ENCODE results near the gene DOCK9. TPM values are rescaled to one million over a fixed set of nuclear protein-coding genes. Genes with fewer than 3 reads are reported as not detected.

Gene DOCK9
- total RNA-seq, 6 donors from 2014 or later: 155 to 284 (median 170) TPM

GRCh38 chr13:98966019-98966418 is 11.8 kb downstream of the DOCK9 start:
- Histone ChIP-seq H3K4me1 (peaks cover 44 to 62% (median 50%) of the 10 kb centered on the region in 4 donors), H3K4me3 (no peak overlapping the region), H3K36me3 (no peaks in the 10 kb centered on the region), H3K27me3 (no peaks in the 10 kb centered on the region), H3K9me3 (no peaks in the 10 kb centered on the region), H3K27ac (peak overlapping the region in 1 of 4 donors; percentile 5)
- TF ChIP-seq POLR2AphosphoS5 (IDR thresholded peaks at IDR 0.05): no peak
- TF ChIP-seq, protein P1, sequence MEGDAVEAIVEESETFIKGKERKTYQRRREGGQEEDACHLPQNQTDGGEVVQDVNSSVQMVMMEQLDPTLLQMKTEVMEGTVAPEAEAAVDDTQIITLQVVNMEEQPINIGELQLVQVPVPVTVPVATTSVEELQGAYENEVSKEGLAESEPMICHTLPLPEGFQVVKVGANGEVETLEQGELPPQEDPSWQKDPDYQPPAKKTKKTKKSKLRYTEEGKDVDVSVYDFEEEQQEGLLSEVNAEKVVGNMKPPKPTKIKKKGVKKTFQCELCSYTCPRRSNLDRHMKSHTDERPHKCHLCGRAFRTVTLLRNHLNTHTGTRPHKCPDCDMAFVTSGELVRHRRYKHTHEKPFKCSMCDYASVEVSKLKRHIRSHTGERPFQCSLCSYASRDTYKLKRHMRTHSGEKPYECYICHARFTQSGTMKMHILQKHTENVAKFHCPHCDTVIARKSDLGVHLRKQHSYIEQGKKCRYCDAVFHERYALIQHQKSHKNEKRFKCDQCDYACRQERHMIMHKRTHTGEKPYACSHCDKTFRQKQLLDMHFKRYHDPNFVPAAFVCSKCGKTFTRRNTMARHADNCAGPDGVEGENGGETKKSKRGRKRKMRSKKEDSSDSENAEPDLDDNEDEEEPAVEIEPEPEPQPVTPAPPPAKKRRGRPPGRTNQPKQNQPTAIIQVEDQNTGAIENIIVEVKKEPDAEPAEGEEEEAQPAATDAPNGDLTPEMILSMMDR (IDR thresholded peaks at IDR 0.05): no peak
- no peak for TF ChIP-seq EP300 (IDR thresholded peaks at IDR 0.05)
- TF ChIP-seq POLR2A (IDR thresholded peaks at IDR 0.05): no peak
- DNase-seq (no peak), ATAC-seq (ENCODE audit: low FRiP score in 2 of 2) (no peak)
- WGBS, 2 donors: 86 to 89% methylated on average over 11 of the region's 11 CpGs

GRCh38 chr13:98965325-98965724 is 12.5 kb downstream of the DOCK9 start:
- no peak overlapping the region for H3K27ac ChIP-seq
- ATAC-seq (ENCODE audit: low FRiP score in 2 of 2) (no peak), DNase-seq (no peak)
- no peaks in the 10 kb centered on the region for H3K9me3 ChIP-seq
- H3K27me3 ChIP-seq: no peaks in the 10 kb centered on the region
- H3K4me1 ChIP-seq: peaks cover 37 to 57% (median 48%) of the 10 kb centered on the region in 4 donors
- no peak overlapping the region for H3K4me3 ChIP-seq
- WGBS, 2 donors: 71 to 85% methylated on average over 2 of the region's 2 CpGs
- TF ChIP-seq, protein P1 (IDR thresholded peaks at IDR 0.05): no peak
- no peak for TF ChIP-seq POLR2A (IDR thresholded peaks at IDR 0.05)
- TF ChIP-seq POLR2AphosphoS5 (IDR thresholded peaks at IDR 0.05): no peak
- no peak for TF ChIP-seq EP300 (IDR thresholded peaks at IDR 0.05)
- H3K36me3 ChIP-seq: no peaks in the 10 kb centered on the region

DNA sequence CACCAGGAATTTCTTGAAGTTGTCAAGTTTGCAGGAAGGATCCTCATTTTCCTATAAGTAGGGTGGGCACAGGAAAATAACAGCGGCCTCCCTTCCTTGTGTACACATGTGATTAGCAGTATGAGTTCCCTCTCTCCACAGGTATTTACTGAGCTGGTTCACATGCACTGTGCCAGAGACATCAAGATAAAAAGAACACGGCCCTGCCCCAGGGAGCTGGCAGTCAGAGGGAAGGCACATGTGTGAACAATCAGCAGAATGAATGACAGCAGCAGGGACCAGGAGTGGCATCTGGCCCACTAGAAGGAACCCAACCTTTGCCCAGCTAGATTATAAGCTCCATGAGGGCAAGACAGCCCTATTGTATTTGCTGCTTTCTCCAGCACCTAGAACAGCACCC is 13.9 kb downstream of the DOCK9 start:
- 44 to 74% methylated on average over 2 of the region's 2 CpGs for WGBS, 2 donors
- Histone ChIP-seq H3K4me3 (no peak overlapping the region), H3K36me3 (no peaks in the 10 kb centered on the region), H3K27me3 (no peaks in the 10 kb centered on the region), H3K4me1 (peaks cover 39 to 59% (median 51%) of the 10 kb centered on the region in 4 donors), H3K27ac (peak overlapping the region in 1 of 4 donors; percentile 42), H3K9me3 (no peaks in the 10 kb centered on the region)
- ATAC-seq (ENCODE audit: low FRiP score in 2 of 2): no peak
- TF ChIP-seq, protein P1 (IDR thresholded peaks at IDR 0.05): no peak
- TF ChIP-seq POLR2AphosphoS5 (IDR thresholded peaks at IDR 0.05) (no peak), POLR2A (IDR thresholded peaks at IDR 0.05) (no peak), EP300 (IDR thresholded peaks at IDR 0.05) (no peak)
- DNase-seq: no peak

GRCh38 chr13:98962901-98963590 is 14.8 kb downstream of the DOCK9 start:
- TF ChIP-seq POLR2A (IDR thresholded peaks at IDR 0.05): no peak
- no peak for TF ChIP-seq POLR2AphosphoS5 (IDR thresholded peaks at IDR 0.05)
- TF ChIP-seq EP300 (IDR thresholded peaks at IDR 0.05): no peak
- TF ChIP-seq, protein P1 (IDR thresholded peaks at IDR 0.05): no peak
- H3K27me3 ChIP-seq: no peaks in the 10 kb centered on the region
- DNase-seq (peak in 1 of 2 donors; percentile 41), ATAC-seq (ENCODE audit: low FRiP score in 2 of 2) (no peak)
- WGBS, 2 donors: 83 to 90% methylated on average over 8 to 9 of the region's 9 CpGs
- peaks cover 39 to 62% (median 50%) of the 10 kb centered on the region in 4 donors for H3K4me1 ChIP-seq
- peak overlapping the region in 2 of 4 donors; percentile 9 to 34 for H3K27ac ChIP-seq
- no peaks in the 10 kb centered on the region for H3K36me3 ChIP-seq
- H3K4me3 ChIP-seq: no peak overlapping the region
- H3K9me3 ChIP-seq: no peaks in the 10 kb centered on the region

Data from upper lobe of left lung (tissue), 6 donors.